NCI-H345 (cell line): ENCODE results near the gene CPB2.
A peak's percentile ranks its signal among the peaks of the same experiment; 100 is the strongest.

ENCODE experiments used
- DNase-seq: peaks from one replicate; lab custom pipeline; 2025; lab: John Stamatoyannopoulos, UW

Gene CPB2

GRCh38 chr13:46052319-46053161, 52.3 kb downstream of the CPB2 start, which contains the start of gene ZC3H13:
TSS of gene ZC3H13 (minus strand) at chr13:46052746. CDS start at chr13:46045507, 7,239 bp downstream.
- peak; percentile 93 for DNase-seq

- no peak for DNase-seq
Observed at GRCh38 chr13:46051968-46052318, 52.9 kb downstream of the CPB2 start.

GRCh38 chr13:46050771-46051170, 54.1 kb downstream of the CPB2 start:
- no peak for DNase-seq

- DNase-seq, result no peak
Observed at GRCh38 chr13:46045424-46045823, 59.4 kb downstream of the CPB2 start.

GRCh38 chr13:46043647-46044046, 61.2 kb downstream of the CPB2 start:
- DNase-seq, result no peak

- DNase-seq, result no peak
Observed at GRCh38 chr13:46041419-46041839, 63.4 kb downstream of the CPB2 start.

GRCh38 chr13:46040763-46041162, 64.1 kb downstream of the CPB2 start:
- DNase-seq, result no peak

- no peak for DNase-seq
Observed at GRCh38 chr13:46039411-46040182, 65.2 kb downstream of the CPB2 start.

- DNase-seq, result no peak
Observed at GRCh38 chr13:46038296-46038695, 66.5 kb downstream of the CPB2 start.

- DNase-seq, result peak; percentile 14
Observed at GRCh38 chr13:46035066-46035465, 69.8 kb downstream of the CPB2 start.

- no peak for DNase-seq
Observed at GRCh38 chr13:46032341-46032740, 72.5 kb downstream of the CPB2 start.

GRCh38 chr13:46031581-46032263, 73.1 kb downstream of the CPB2 start:
- no peak for DNase-seq

- DNase-seq, result no peak
Observed at GRCh38 chr13:46025157-46025556, 79.7 kb downstream of the CPB2 start.

- DNase-seq, result no peak
Observed at GRCh38 chr13:46022481-46022880, 82.4 kb downstream of the CPB2 start.

- no peak for DNase-seq
Observed at GRCh38 chr13:46016216-46016615, 88.6 kb downstream of the CPB2 start.

- DNase-seq, result no peak
Observed at GRCh38 chr13:46015366-46015765, 89.5 kb downstream of the CPB2 start.

GRCh38 chr13:46012404-46012803, 92.4 kb downstream of the CPB2 start:
- DNase-seq, result no peak

- DNase-seq, result no peak
Observed at GRCh38 chr13:46010148-46010547, 94.7 kb downstream of the CPB2 start.

GRCh38 chr13:46008631-46009030, 96.2 kb downstream of the CPB2 start:
- DNase-seq, result peak; percentile 31

- no peak for DNase-seq
Observed at GRCh38 chr13:46006688-46007452, 98.0 kb downstream of the CPB2 start.

GRCh38 chr13:46004491-46004890, 100.3 kb downstream of the CPB2 start:
- no peak for DNase-seq
